GM18499 (cell line): ENCODE measurements around the gene ESR1.

Experiments used
- ATAC-seq: cut with Tn5 transposase; IDR thresholded peaks from one replicate; pipeline ENCODE4 v1.9.1; 2021; ENCODE audit warnings: moderate number of reproducible peaks; ENCODE audit not compliant: insufficient read depth, unreplicated experiment

Gene ESR1

GRCh38 chr6:152086223-152086873 is 278.9 kb downstream of the ESR1 start:
- no peak for ATAC-seq

- no peak for ATAC-seq
Observed at GRCh38 chr6:152087096-152087495, 279.6 kb downstream of the ESR1 start.

GRCh38 chr6:152087701-152088100 is 280.2 kb downstream of the ESR1 start:
- ATAC-seq, result no peak

GRCh38 chr6:152089992-152090391 is 282.5 kb downstream of the ESR1 start:
- no peak for ATAC-seq

- ATAC-seq, result no peak
Observed at GRCh38 chr6:152091201-152091600, 283.7 kb downstream of the ESR1 start.

GRCh38 chr6:152091851-152092341 is 284.4 kb downstream of the ESR1 start:
- ATAC-seq, result no peak

- ATAC-seq, result no peak
Observed at GRCh38 chr6:152093711-152094110, 286.2 kb downstream of the ESR1 start.

- ATAC-seq, result no peak
Observed at GRCh38 chr6:152094276-152094675, 286.8 kb downstream of the ESR1 start.

GRCh38 chr6:152094992-152095592 is 287.6 kb downstream of the ESR1 start:
- no peak for ATAC-seq

GRCh38 chr6:152096863-152097496 is 289.5 kb downstream of the ESR1 start:
- ATAC-seq, result no peak

- ATAC-seq, result no peak
Observed at GRCh38 chr6:152098683-152099082, 291.2 kb downstream of the ESR1 start.

- no peak for ATAC-seq
Observed at GRCh38 chr6:152099446-152100182, 292.1 kb downstream of the ESR1 start.

- no peak for ATAC-seq
Observed at GRCh38 chr6:152100183-152100618, 292.7 kb downstream of the ESR1 start.

GRCh38 chr6:152107973-152108372 is 300.5 kb downstream of the ESR1 start:
- ATAC-seq, result no peak

GRCh38 chr6:152110886-152111820 is 303.7 kb downstream of the ESR1 start:
- no peak for ATAC-seq

- no peak for ATAC-seq
Observed at GRCh38 chr6:152112491-152113261, 305.2 kb downstream of the ESR1 start.

- ATAC-seq, result peak; percentile 86
Observed at GRCh38 chr6:152117156-152118133, 310.0 kb downstream of the ESR1 start.

- no peak for ATAC-seq
Observed at GRCh38 chr6:152118224-152118623, 310.7 kb downstream of the ESR1 start.
